GM21390 (cell line): ENCODE results near the gene THSD7B.
"Not testable (repeated sequence)": the region's sequence is repeated elsewhere in the genome, so short reads cannot be mapped to it uniquely, and the experiment has no call there.

Source experiments
- ATAC-seq: cut with Tn5 transposase; IDR thresholded peaks from one replicate; pipeline ENCODE4 v1.9.1; 2021; ENCODE audit not compliant: unreplicated experiment

THSD7B gene

GRCh38 chr2:137500599-137500998, 735.3 kb downstream of the THSD7B start:
- no peak for ATAC-seq

GRCh38 chr2:137507237-137507636, 741.9 kb downstream of the THSD7B start:
- ATAC-seq, result no peak

- ATAC-seq, result no peak
These were observed 743.5 kb downstream of the THSD7B start for GRCh38 chr2:137508739-137509384.

GRCh38 chr2:137511526-137511925, 746.2 kb downstream of the THSD7B start:
- ATAC-seq, result no peak

- ATAC-seq, result no peak
These were observed 756.6 kb downstream of the THSD7B start for GRCh38 chr2:137521653-137522619.

- ATAC-seq, result no peak
These were observed 757.3 kb downstream of the THSD7B start for GRCh38 chr2:137522620-137523011.

GRCh38 chr2:137523931-137524330, 758.6 kb downstream of the THSD7B start:
- no peak for ATAC-seq

- no peak for ATAC-seq
These were observed 759.8 kb downstream of the THSD7B start for GRCh38 chr2:137525132-137525531.

GRCh38 chr2:137525641-137526190, 760.4 kb downstream of the THSD7B start:
- no peak for ATAC-seq

GRCh38 chr2:137535897-137536296, 770.6 kb downstream of the THSD7B start:
- no peak for ATAC-seq

GRCh38 chr2:137539336-137539735, 774.0 kb downstream of the THSD7B start:
- no peak for ATAC-seq

GRCh38 chr2:137547842-137548241, 782.5 kb downstream of the THSD7B start:
- no peak for ATAC-seq

GRCh38 chr2:137566387-137566786, 801.0 kb downstream of the THSD7B start:
- no peak for ATAC-seq

GRCh38 chr2:137570484-137570883, 805.1 kb downstream of the THSD7B start:
- no peak for ATAC-seq

- ATAC-seq, result not testable (repeated sequence)
These were observed 822.5 kb downstream of the THSD7B start for GRCh38 chr2:137587834-137588233.

- ATAC-seq, result not testable (repeated sequence)
These were observed 823.2 kb downstream of the THSD7B start for GRCh38 chr2:137588578-137588977.

- ATAC-seq, result no peak
These were observed 824.8 kb downstream of the THSD7B start for GRCh38 chr2:137590102-137590501.

- ATAC-seq, result no peak
These were observed 842.5 kb downstream of the THSD7B start for GRCh38 chr2:137607722-137608318.

GRCh38 chr2:137638932-137639331, 873.6 kb downstream of the THSD7B start:
- ATAC-seq, result no peak

GRCh38 chr2:137644731-137645130, 879.4 kb downstream of the THSD7B start:
- no peak for ATAC-seq

GRCh38 chr2:137654046-137654445, 888.7 kb downstream of the THSD7B start:
- no peak for ATAC-seq
